Kidney epithelial cell (primary cell): ENCODE data around the gene LINGO1. TPM values are rescaled to one million over a fixed set of nuclear protein-coding genes. Genes with fewer than 3 reads are reported as not detected.

Experiments
- DNase-seq: peaks from one replicate; pipeline ENCODE4 v3.0.0-alpha.2; 2010; ENCODE audit warnings: low read depth
- H3K27me3 ChIP-seq: 2 replicates; pipeline ENCODE4 v1.6.0; 2011; ENCODE audit warnings: low read length; ENCODE audit not compliant: control insufficient read depth, insufficient read depth
- H3K36me3 ChIP-seq: 2 replicates; pipeline ENCODE4 v1.5.1; 2011; ENCODE audit warnings: low read length; ENCODE audit not compliant: control insufficient read depth, insufficient read depth
- H3K4me3 ChIP-seq: 2 replicates; pipeline ENCODE4 v1.5.1; 2011; ENCODE audit warnings: low read depth, mild to moderate bottlenecking, control low read depth, low read length
- CTCF ChIP-seq: IDR thresholded peaks from 2 replicates; pipeline ENCODE4 v1.5.1; 2011; ENCODE audit warnings: mild to moderate bottlenecking, moderate library complexity, low read length, control low read depth, inconsistent platforms; ENCODE audit not compliant: insufficient read depth, poor library complexity, severe bottlenecking
- total RNA-seq: library from RNA; depleted of rRNA; stranded (reverse); fragments of >200 nt; gene quantifications from 2 replicates; pipeline ENCODE4 v1.2.3, GENCODE V29; 2015

LINGO1 gene
- total RNA-seq, 1 donor from 2014 or later = 4.8 TPM

GRCh38 chr15:77659350-77660321, 26.9 kb upstream of the LINGO1 start:
- peaks cover 37% of the 10 kb centered on the region for H3K27me3 ChIP-seq
- peak; percentile 7 for DNase-seq
- H3K4me3 ChIP-seq = no peak overlapping the region
- H3K36me3 ChIP-seq = no peaks in the 10 kb centered on the region
- peak; percentile 68 for TF ChIP-seq CTCF

GRCh38 chr15:77658304-77658703, 25.6 kb upstream of the LINGO1 start:
- Histone ChIP-seq H3K36me3 (no peaks in the 10 kb centered on the region), H3K27me3 (peaks cover 34% of the 10 kb centered on the region), H3K4me3 (no peak overlapping the region)
- no peak for DNase-seq
- TF ChIP-seq CTCF = no peak

- TF ChIP-seq CTCF = no peak
- H3K27me3 ChIP-seq = peaks cover 37% of the 10 kb centered on the region
- DNase-seq = no peak
- no peak overlapping the region for H3K4me3 ChIP-seq
- H3K36me3 ChIP-seq = no peaks in the 10 kb centered on the region
Measured at GRCh38 chr15:77657634-77658238, 25.0 kb upstream of the LINGO1 start.

- H3K36me3 ChIP-seq = no peaks in the 10 kb centered on the region
- peaks cover 38% of the 10 kb centered on the region for H3K27me3 ChIP-seq
- H3K4me3 ChIP-seq = no peak overlapping the region
- no peak for DNase-seq
- TF ChIP-seq CTCF = no peak
Measured at GRCh38 chr15:77656294-77656693, 23.6 kb upstream of the LINGO1 start.

GRCh38 chr15:77654975-77655374, 22.3 kb upstream of the LINGO1 start:
- no peak for DNase-seq
- peaks cover 32% of the 10 kb centered on the region for H3K27me3 ChIP-seq
- H3K4me3 ChIP-seq = no peak overlapping the region
- TF ChIP-seq CTCF = peak; percentile 36
- no peaks in the 10 kb centered on the region for H3K36me3 ChIP-seq
